Endothelial cell of umbilical vein (primary cell): Measurements from ENCODE around the gene TMEM183A. TPM values are rescaled to one million over a fixed set of nuclear protein-coding genes. Genes with fewer than 3 reads are reported as not detected.

Experiments used
- BruUV-seq: library from RNA; stranded (reverse); fragments of 400-500 nt; replicated peaks from 2 replicates; lab custom pipeline; 2021; lab: Mats Ljungman, UMichigan
- CTCF ChIA-PET: fragments of 300-600, 350-600 bp; sonication (Branson Sonifier 250); formaldehyde crosslinking; loops from one replicate; lab custom pipeline; 2021; ENCODE audit warnings: antibody characterized with exemption, inconsistent platforms; lab: Charles Lee
- POLR2A ChIA-PET: fragments of 300-600, 350-600 bp; sonication (Branson Sonifier 250); formaldehyde crosslinking; loops from one replicate; lab custom pipeline; 2021; ENCODE audit warnings: antibody characterized with exemption, inconsistent platforms; lab: Charles Lee
- DNase-seq: peaks from one replicate; pipeline ENCODE4 v3.0.0-alpha.2; 2011; ENCODE audit warnings: low read depth, low spot score
- FAIRE-seq: peaks from 2 replicates; lab custom pipeline; 2011; peaks lifted over from hg19 to GRCh38; lab: Jason Lieb, UNC
- H2AFZ ChIP-seq: 2 replicates; pipeline ENCODE4 v1.6.0; 2012; ENCODE audit warnings: low read depth, low read length, control low read depth, inconsistent platforms
- H3K27ac ChIP-seq: 2 replicates; pipeline ENCODE4 v1.5.1; 2011; ENCODE audit warnings: low read depth, mild to moderate bottlenecking, control low read depth, low read length, moderate library complexity; ENCODE audit not compliant: insufficient read depth
- H3K27me3 ChIP-seq, 2 experiments: 2 replicates each; pipeline versions ENCODE4 v1.6.0 to v1.6.1; 2011; ENCODE audit warnings: low read length in 2 of 2, mixed read lengths in 1 of 2; ENCODE audit not compliant: control insufficient read depth in 2 of 2, insufficient read depth in 2 of 2
- H3K36me3 ChIP-seq, 2 experiments: 2 replicates in 1 of 2; 3 replicates in 1 of 2; pipeline ENCODE4 v1.5.1; 2011; ENCODE audit warnings: low read length in 2 of 2, mild to moderate bottlenecking in 1 of 2, moderate library complexity in 1 of 2; ENCODE audit not compliant: control insufficient read depth in 2 of 2, insufficient read depth in 2 of 2; ENCODE audit errors: extremely low read depth in 1 of 2
- H3K4me1 ChIP-seq: 3 replicates; pipeline ENCODE4 v1.5.1; 2011; ENCODE audit warnings: mild to moderate bottlenecking, low read length; ENCODE audit not compliant: control insufficient read depth, insufficient read depth; ENCODE audit errors: extremely low read depth
- H3K4me2 ChIP-seq: 2 replicates; pipeline ENCODE4 v1.6.1; 2011; ENCODE audit warnings: low read length, control low read depth, mixed read lengths; ENCODE audit not compliant: insufficient read depth
- H3K4me3 ChIP-seq, 3 experiments: fragments of 200-600 bp in 1 of 3; sonication (generic), shearing (Covaris generic) in 1 of 3; replicated peaks in 1 of 3; 2 replicates each; pipeline ENCODE4 v1.5.1; 2011 to 2016; ENCODE audit warnings: control low read depth in 3 of 3, low read length in 3 of 3, mild to moderate bottlenecking in 2 of 3, inconsistent platforms in 1 of 3, low read depth in 1 of 3, moderate library complexity in 1 of 3; ENCODE audit not compliant: insufficient read depth in 1 of 3
- H3K79me2 ChIP-seq: 2 replicates; pipeline ENCODE4 v1.6.0; 2012; ENCODE audit warnings: low read length, inconsistent platforms; ENCODE audit not compliant: control insufficient read depth, insufficient read depth
- H3K9ac ChIP-seq: replicated peaks from 2 replicates; pipeline ENCODE3; 2011; ENCODE audit warnings: low read length, control low read depth; ENCODE audit not compliant: insufficient read depth; ENCODE audit errors: extremely low read depth
- H3K9me1 ChIP-seq: replicated peaks from 3 replicates; pipeline ENCODE4 v1.6.0; 2011; ENCODE audit warnings: mild to moderate bottlenecking, low read length; ENCODE audit not compliant: control insufficient read depth, insufficient read depth; ENCODE audit errors: extremely low read depth
- H3K9me3 ChIP-seq: replicated peaks from 2 replicates; pipeline ENCODE4 v1.5.1; 2012; ENCODE audit warnings: low read length, inconsistent platforms; ENCODE audit not compliant: control insufficient read depth, insufficient read depth
- H4K20me1 ChIP-seq: replicated peaks from 2 replicates; pipeline ENCODE3; 2011; ENCODE audit warnings: mild to moderate bottlenecking, low read length; ENCODE audit not compliant: control insufficient read depth, insufficient read depth; ENCODE audit errors: extremely low read depth
- EZH2 ChIP-seq: IDR thresholded peaks from 2 replicates; pipeline ENCODE4 v1.6.1; 2012; ENCODE audit warnings: borderline replicate concordance, low read depth, mild to moderate bottlenecking, moderate library complexity, low read length, inconsistent platforms; ENCODE audit not compliant: severe bottlenecking
- FOS ChIP-seq: IDR thresholded peaks from 2 replicates; pipeline ENCODE4 v1.6.1; 2011; ENCODE audit warnings: mild to moderate bottlenecking, low read length, moderate library complexity, borderline replicate concordance; ENCODE audit not compliant: insufficient read depth
- GATA2 ChIP-seq: IDR thresholded peaks from 2 replicates; pipeline ENCODE4 v1.7.0; 2011; ENCODE audit warnings: low read depth, mild to moderate bottlenecking, moderate library complexity, mixed read lengths, low read length; ENCODE audit not compliant: insufficient read length, insufficient read depth
- JUN ChIP-seq: IDR thresholded peaks from 2 replicates; pipeline ENCODE4 v1.6.1; 2011; ENCODE audit warnings: borderline replicate concordance, low read depth; ENCODE audit not compliant: insufficient read length, insufficient read depth
- MYC ChIP-seq: IDR thresholded peaks from one replicate; pipeline ENCODE4 v1.6.1; 2011; ENCODE audit warnings: mild to moderate bottlenecking, low read depth, low read length
- POLR2A ChIP-seq: IDR thresholded peaks from 2 replicates; pipeline ENCODE4 v1.6.1; 2012; ENCODE audit warnings: low read depth, mild to moderate bottlenecking, control low read depth, low read length
- POLR2AphosphoS5 ChIP-seq: IDR thresholded peaks from 2 replicates; pipeline ENCODE4 v1.6.1; 2012; ENCODE audit warnings: low read depth, mild to moderate bottlenecking, control low read depth, low read length, moderate library complexity; ENCODE audit not compliant: insufficient read depth
- dilution Hi-C: fragments of 300-500 bp; cut with MboI; formaldehyde crosslinking; loops from one replicate; pipeline ENCODE4 v1.15.0; 2019; ENCODE audit warnings: low sequenced_read_pairs; ENCODE audit not compliant: extremely low pct_ligation_motif_present
- intact Hi-C: fragments of 100-400 bp; cut with micrococcal nuclease; formaldehyde crosslinking; loops from one replicate; pipeline ENCODE4 v1.10.0; 2022
- polyA plus RNA-seq, 4 experiments: library from polyadenylated mRNA; depleted of rRNA in 3 of 4; stranded (reverse) in 3 of 4; unstranded in 1 of 4; fragments of >200 nt; gene quantifications; 2 replicates each; pipeline versions ENCODE4 v1.2.1 to v1.2.3, GENCODE V29; 2011 to 2012; ENCODE audit warnings: missing spikeins in 1 of 4
- total RNA-seq: library from RNA; stranded (reverse); gene quantifications from 2 replicates; pipeline ENCODE4 v1.2.3, GENCODE V29; 2021
- TF ChIP-seq, protein P1 (sequence below), 2 donors: IDR thresholded peaks; 1 replicate in 1 of 2; 2 replicates in 1 of 2; pipeline ENCODE4 v1.5.1; 2011; ENCODE audit warnings: low read length in 2 of 2, mild to moderate bottlenecking in 2 of 2, moderate library complexity in 2 of 2, control low read depth in 1 of 2, inconsistent platforms in 1 of 2, low read depth in 1 of 2; ENCODE audit not compliant: insufficient read depth in 1 of 2; ENCODE audit errors: extremely low read depth in 1 of 2
- TF ChIP-seq, protein P2 (sequence below): IDR thresholded peaks from 2 replicates; pipeline ENCODE4 v1.6.1; 2011; ENCODE audit not compliant: insufficient read depth, insufficient read length

The TMEM183A gene
- total and polyA plus RNA-seq, 2 donors (not counting 3 experiments of a cell fraction or from before 2014, with no cell fraction given), result 59.4 to 110 TPM

DNA sequence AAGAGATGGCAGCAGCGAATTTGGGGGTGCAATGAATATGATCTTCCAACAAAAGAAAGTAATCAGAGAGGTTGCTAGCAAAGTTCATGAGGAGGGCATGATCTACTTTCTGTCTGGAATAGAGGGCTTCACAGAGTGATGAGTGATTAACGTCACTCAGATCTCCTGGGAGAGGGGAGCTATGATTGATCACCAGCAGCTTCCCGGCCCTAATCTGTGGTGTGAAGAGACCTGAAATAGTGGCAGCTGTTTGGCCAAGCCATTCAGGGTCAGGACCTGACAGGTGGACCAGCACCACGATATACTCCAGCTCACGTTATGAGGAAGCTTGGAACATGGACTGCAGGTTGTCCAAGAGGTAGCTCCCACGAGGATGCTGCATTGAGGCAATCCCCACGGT lies 19.9 kb upstream of the TMEM183A start:
- Histone ChIP-seq H3K79me2 (no peaks in the 10 kb centered on the region), H3K9me1 (no peaks in the 10 kb centered on the region), H3K4me1 (no peaks in the 10 kb centered on the region), H3K4me3 (no peak overlapping the region), H3K4me2 (no peak overlapping the region), H2AFZ (no peak overlapping the region), H4K20me1 (no peaks in the 10 kb centered on the region), H3K27me3 (peaks cover 9 to 31% of the 10 kb centered on the region in 2 experiments), H3K9me3 (no peaks in the 10 kb centered on the region), H3K9ac (no peak overlapping the region), H3K36me3 (no peaks in the 10 kb centered on the region), H3K27ac (no peak overlapping the region)
- BruUV-seq, result no TSS peak
- DNase-seq, result no peak
- no peak for FAIRE-seq
- POLR2A ChIA-PET, result no interaction called here
- dilution Hi-C loops, result no loop called here
- intact Hi-C loops, result no loop called here
- CTCF ChIA-PET, result interaction anchor here (0.6 to 1.6 kb wide), 3 partner anchors 206 to 318 kb away, joined by 3 to 5 read pairs (median 4); no protein-coding TSS in a partner anchor
- no peak for TF ChIP-seq POLR2AphosphoS5
- no peak for TF ChIP-seq POLR2A
- TF ChIP-seq MYC, result no peak
- no peak for TF ChIP-seq EZH2
- TF ChIP-seq, protein P1, sequence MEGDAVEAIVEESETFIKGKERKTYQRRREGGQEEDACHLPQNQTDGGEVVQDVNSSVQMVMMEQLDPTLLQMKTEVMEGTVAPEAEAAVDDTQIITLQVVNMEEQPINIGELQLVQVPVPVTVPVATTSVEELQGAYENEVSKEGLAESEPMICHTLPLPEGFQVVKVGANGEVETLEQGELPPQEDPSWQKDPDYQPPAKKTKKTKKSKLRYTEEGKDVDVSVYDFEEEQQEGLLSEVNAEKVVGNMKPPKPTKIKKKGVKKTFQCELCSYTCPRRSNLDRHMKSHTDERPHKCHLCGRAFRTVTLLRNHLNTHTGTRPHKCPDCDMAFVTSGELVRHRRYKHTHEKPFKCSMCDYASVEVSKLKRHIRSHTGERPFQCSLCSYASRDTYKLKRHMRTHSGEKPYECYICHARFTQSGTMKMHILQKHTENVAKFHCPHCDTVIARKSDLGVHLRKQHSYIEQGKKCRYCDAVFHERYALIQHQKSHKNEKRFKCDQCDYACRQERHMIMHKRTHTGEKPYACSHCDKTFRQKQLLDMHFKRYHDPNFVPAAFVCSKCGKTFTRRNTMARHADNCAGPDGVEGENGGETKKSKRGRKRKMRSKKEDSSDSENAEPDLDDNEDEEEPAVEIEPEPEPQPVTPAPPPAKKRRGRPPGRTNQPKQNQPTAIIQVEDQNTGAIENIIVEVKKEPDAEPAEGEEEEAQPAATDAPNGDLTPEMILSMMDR (IDR thresholded peaks at IDR 0.05; ENCODE audit: extremely low read depth in 1 of 2, insufficient read depth in 1 of 2, low read depth in 1 of 2, low read length in 2 of 2), result no peak
- no peak for TF ChIP-seq GATA2
- TF ChIP-seq, protein P2, sequence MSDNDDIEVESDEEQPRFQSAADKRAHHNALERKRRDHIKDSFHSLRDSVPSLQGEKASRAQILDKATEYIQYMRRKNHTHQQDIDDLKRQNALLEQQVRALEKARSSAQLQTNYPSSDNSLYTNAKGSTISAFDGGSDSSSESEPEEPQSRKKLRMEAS, result no peak
- no peak for TF ChIP-seq FOS
- no peak for TF ChIP-seq JUN
